Thoracic aorta (tissue), 2 donors: ENCODE measurements around the gene DOP1A. TPM values are rescaled to one million over a fixed set of nuclear protein-coding genes. Genes with fewer than 3 reads are reported as not detected.
"Not testable (repeated sequence)": the region's sequence is repeated elsewhere in the genome, so short reads cannot be mapped to it uniquely, and the experiment has no call there.

Experiments
- ATAC-seq: fragments of 150-250 bp; one replicate; pipeline ENCODE4 v1.8.0; 2017; ENCODE audit warnings: low read depth; ENCODE audit not compliant: insufficient number of reproducible peaks, low FRiP score
- DNase-seq: peaks from one replicate; pipeline ENCODE4 v3.0.0-alpha.2; 2020; ENCODE audit warnings: low spot score
- H3K27ac ChIP-seq, 2 donors: fragments of 200-600 bp; sonication (generic); 1 replicate in 1 of 2; 2 replicates in 1 of 2; pipeline ENCODE4 v1.5.1; 2016; ENCODE audit warnings: mild to moderate bottlenecking in 2 of 2, moderate library complexity in 2 of 2
- H3K27me3 ChIP-seq: fragments of 200-600 bp; sonication (generic); replicated peaks from 2 replicates; pipeline ENCODE4 v1.6.0; 2016; ENCODE audit warnings: mild to moderate bottlenecking; ENCODE audit not compliant: insufficient read depth
- H3K36me3 ChIP-seq: fragments of 200-600 bp; sonication (generic); one replicate; pipeline ENCODE4 v1.5.1; 2016
- H3K4me1 ChIP-seq, 2 donors: fragments of 200-600 bp; sonication (generic); 1 replicate in 1 of 2; 2 replicates in 1 of 2; pipeline versions ENCODE4 v1.5.1 to v1.6.0; 2016; ENCODE audit warnings: low read depth in 2 of 2, mild to moderate bottlenecking in 1 of 2; ENCODE audit not compliant: control insufficient read depth in 1 of 2
- H3K4me3 ChIP-seq: fragments of 200-600 bp; sonication (generic); 2 replicates; pipeline ENCODE4 v1.5.1; 2016; ENCODE audit warnings: mild to moderate bottlenecking
- H3K9me3 ChIP-seq: fragments of 200-600 bp; sonication (generic); 2 replicates; pipeline ENCODE4 v1.5.1; 2016
- total RNA-seq, 2 donors: library from RNA; depleted of rRNA; stranded (reverse); fragments of >200 nt; gene quantifications; one replicate each; pipeline versions ENCODE4 v1.1.0 to v1.2.3, GENCODE V29; 2016
- TF ChIP-seq, protein P1 (sequence below): fragments of 200-600 bp; sonication (generic); IDR thresholded peaks from one replicate; pipeline ENCODE4 v1.5.1; 2019; ENCODE audit warnings: antibody characterized with exemption

DOP1A gene
- total RNA-seq, 2 donors from 2014 or later = 37.9 to 39.4 TPM

DNA sequence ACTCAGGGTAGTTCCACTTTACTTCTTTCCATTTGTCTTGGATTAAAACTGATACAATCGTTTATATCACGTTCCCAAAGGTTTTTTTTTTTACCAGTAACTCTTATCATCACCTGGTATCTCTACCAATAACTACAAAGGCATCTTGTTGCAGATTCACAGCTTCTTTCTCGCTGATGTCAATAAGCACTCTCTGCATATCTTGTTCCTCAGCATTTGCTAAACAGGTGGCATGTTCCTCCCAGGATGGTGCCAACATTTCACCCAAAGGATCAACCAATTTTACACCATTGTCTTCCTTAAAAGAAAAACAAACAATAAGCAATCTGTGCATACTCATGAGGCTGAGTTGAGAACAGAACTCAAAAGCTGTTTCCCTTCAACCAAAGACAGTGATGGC, 121.0 kb downstream of the DOP1A start:
- Histone ChIP-seq H3K27ac (no peak overlapping the region), H3K4me3 (no peak overlapping the region), H3K36me3 (no peaks in the 10 kb centered on the region), H3K4me1 (peaks cover 12 to 25% of the 10 kb centered on the region in 2 donors), H3K27me3 (no peaks in the 10 kb centered on the region), H3K9me3 (no peaks in the 10 kb centered on the region)
- no peak for DNase-seq
- TF ChIP-seq, protein P1, sequence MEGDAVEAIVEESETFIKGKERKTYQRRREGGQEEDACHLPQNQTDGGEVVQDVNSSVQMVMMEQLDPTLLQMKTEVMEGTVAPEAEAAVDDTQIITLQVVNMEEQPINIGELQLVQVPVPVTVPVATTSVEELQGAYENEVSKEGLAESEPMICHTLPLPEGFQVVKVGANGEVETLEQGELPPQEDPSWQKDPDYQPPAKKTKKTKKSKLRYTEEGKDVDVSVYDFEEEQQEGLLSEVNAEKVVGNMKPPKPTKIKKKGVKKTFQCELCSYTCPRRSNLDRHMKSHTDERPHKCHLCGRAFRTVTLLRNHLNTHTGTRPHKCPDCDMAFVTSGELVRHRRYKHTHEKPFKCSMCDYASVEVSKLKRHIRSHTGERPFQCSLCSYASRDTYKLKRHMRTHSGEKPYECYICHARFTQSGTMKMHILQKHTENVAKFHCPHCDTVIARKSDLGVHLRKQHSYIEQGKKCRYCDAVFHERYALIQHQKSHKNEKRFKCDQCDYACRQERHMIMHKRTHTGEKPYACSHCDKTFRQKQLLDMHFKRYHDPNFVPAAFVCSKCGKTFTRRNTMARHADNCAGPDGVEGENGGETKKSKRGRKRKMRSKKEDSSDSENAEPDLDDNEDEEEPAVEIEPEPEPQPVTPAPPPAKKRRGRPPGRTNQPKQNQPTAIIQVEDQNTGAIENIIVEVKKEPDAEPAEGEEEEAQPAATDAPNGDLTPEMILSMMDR = no peak
- no peak for ATAC-seq

DNA sequence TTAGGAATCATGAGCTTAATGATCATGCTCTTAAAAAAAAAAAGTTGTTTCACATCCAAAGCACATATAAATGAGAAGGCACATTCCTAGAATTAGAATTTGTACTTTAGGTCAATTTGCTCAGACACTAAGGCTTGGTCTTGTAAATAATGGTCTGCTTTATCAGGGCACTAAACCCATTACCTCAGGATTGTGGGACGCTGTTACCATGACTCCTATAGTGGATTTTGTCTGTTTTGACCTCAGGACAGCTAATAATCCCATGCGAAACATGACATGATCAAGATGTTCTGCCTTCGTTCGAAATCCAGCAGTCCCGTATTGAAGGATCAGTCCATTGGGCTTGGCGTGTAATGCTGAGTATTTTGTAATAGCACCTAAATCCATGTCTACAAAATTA, 123.2 kb downstream of the DOP1A start:
- Histone ChIP-seq H3K27me3 (no peaks in the 10 kb centered on the region), H3K4me3 (no peak overlapping the region), H3K4me1 (peaks cover 17 to 36% of the 10 kb centered on the region in 2 donors), H3K9me3 (no peaks in the 10 kb centered on the region), H3K27ac (no peak overlapping the region), H3K36me3 (no peaks in the 10 kb centered on the region)
- no peak for ATAC-seq
- DNase-seq = no peak
- TF ChIP-seq, protein P1 = no peak

DNA sequence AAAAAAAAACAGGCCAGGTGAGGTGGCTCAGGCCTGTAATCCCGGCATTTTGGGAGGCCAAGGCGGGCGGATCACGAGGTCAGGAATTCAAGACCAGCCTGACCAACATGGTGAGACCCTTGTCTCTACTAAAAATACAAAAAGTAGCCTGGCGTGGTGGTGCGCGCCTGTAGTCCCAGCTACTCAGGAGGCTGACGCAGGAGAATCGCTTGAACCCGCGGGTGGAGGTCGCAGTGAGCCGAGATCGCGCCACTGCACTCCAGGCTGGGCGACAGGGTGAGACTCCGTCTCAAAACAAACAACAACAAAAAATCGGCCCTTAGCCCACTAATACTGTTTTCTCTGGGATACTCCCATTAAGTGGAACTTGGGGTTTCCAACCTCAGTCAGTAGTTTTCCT, 124.5 kb downstream of the DOP1A start:
- ATAC-seq, H3K27me3 ChIP-seq, H3K27ac ChIP-seq, H3K36me3 ChIP-seq, H3K9me3 ChIP-seq, DNase-seq: not testable (repeated sequence)
- Histone ChIP-seq H3K4me3 (peak overlapping the region; percentile 88), H3K4me1 (peaks cover 17 to 36% of the 10 kb centered on the region in 2 donors)

DNA sequence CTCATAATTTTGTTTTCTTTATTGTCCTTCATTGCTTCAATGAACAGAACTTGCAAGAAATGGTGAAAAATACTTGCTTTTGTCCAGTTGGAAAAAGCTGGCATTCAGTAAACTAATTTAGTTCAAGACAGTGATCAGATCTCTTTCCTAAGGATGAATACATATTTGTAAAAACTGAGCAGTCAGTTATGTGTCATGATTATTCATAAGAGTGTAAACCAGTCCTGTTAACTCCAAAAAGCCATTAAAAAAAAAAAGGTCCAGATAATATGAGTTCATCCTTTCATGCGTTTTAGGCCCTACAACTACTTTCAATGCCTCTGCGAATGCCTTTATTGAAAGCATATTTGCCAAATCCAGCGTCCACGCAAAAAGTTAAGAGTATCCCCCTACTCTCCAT, 125.0 kb downstream of the DOP1A start:
- Histone ChIP-seq H3K9me3 (no peaks in the 10 kb centered on the region), H3K27ac (peak overlapping the region; percentile 80 to 85), H3K4me1 (peaks cover 17 to 36% of the 10 kb centered on the region in 2 donors), H3K27me3 (no peaks in the 10 kb centered on the region), H3K4me3 (peak overlapping the region; percentile 88), H3K36me3 (no peaks in the 10 kb centered on the region)
- no peak for ATAC-seq
- TF ChIP-seq, protein P1 = no peak
- DNase-seq = no peak

DNA sequence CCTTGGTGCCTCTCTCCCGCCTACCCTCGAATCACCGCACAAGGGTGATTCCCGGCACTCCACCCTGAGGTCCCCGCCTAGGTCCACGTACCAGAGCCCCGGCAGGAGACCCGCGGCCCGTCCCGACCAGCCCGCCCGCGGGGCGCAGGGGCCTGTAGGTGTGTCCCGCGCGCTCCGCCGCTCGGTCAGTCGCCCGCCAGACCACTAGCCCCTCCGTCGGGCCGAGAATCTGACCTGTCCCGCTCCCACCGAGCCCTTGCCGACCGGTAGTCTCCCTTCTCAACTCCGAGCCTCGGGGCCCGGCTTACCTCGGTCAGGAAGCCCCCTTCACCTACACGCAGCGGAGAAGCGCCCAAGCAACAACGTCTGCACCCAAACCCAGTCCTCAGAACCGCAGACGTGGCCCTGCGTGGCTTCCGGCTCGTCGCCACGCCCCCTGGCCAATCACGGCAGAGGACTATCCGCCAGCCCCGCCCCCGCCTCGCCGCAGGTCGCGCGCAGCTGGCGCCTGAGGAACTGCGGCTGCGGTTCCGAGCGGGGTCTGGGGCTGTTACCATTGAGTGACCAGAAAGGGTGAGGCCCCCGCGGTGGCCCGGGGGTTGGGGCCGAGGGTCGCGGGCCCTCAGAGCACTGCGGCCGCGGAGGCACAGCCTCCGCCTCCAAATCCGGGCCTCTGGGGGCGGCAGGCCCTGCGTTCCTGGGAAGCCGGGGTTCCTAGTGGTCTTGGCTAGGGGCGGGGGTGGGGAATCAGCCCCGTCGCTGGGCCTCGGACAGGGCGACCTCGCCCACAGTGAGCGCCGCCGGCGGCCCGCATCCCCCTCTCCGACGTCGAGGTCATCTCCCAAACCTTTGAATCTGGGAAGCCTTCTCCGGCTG, 125.6 kb downstream of the DOP1A start, which contains the start of the genes PGM3 and RWDD2A:
TSS of gene PGM3 (minus strand) at position 395 of the 876 bp plus-strand sequence. CDS start 2,253 bp downstream, outside the sequence.
TSS of gene RWDD2A (plus strand) at position 487 of the 876 bp plus-strand sequence. CDS start 1,095 bp downstream, outside the sequence.
- no peaks in the 10 kb centered on the region for H3K9me3 ChIP-seq
- TF ChIP-seq, protein P1 = no peak
- no peaks in the 10 kb centered on the region for H3K27me3 ChIP-seq
- peak within 1 kb of the TSS; percentile 88 for H3K4me3 ChIP-seq
- DNase-seq (peak; percentile 67), ATAC-seq (peak; percentile 96)
- H3K27ac ChIP-seq = peak within 1 kb of the TSS; percentile 80 to 85
- H3K4me1 ChIP-seq = peaks cover 17 to 36% of the 10 kb centered on the region in 2 donors
- no peaks in the 10 kb centered on the region for H3K36me3 ChIP-seq
